Progenitor cell of endocrine pancreas (in vitro differentiated cells): Measurements from ENCODE around the gene TRMT10C. TPM values are rescaled to one million over a fixed set of nuclear protein-coding genes. Genes with fewer than 3 reads are reported as not detected.
A peak's percentile ranks its signal among the peaks of the same experiment; 100 is the strongest.

ENCODE experiments used
- DNase-seq: peaks from one replicate; pipeline ENCODE4 v3.0.0; 2021; ENCODE audit warnings: low spot score; ENCODE audit not compliant: unreplicated experiment
- H3K27ac Mint-ChIP-seq: 2 replicates; pipeline ENCODE4 v1.8.0; 2021; ENCODE audit warnings: mild to moderate bottlenecking, moderate library complexity, mixed read lengths
- H3K27me3 Mint-ChIP-seq: 2 replicates; pipeline ENCODE4 v1.8.0; 2021; ENCODE audit warnings: mixed read lengths
- H3K36me3 Mint-ChIP-seq: 2 replicates; pipeline ENCODE4 v1.8.0; 2022; ENCODE audit warnings: mixed read lengths; ENCODE audit not compliant: insufficient read depth
- H3K4me1 Mint-ChIP-seq: 2 replicates; pipeline ENCODE4 v1.8.0; 2021; ENCODE audit warnings: low read depth, mixed read lengths
- H3K4me3 Mint-ChIP-seq: 2 replicates; pipeline ENCODE4 v1.8.0; 2021; ENCODE audit warnings: low read depth, mild to moderate bottlenecking, moderate library complexity, mixed read lengths
- H3K9me3 Mint-ChIP-seq: 2 replicates; pipeline ENCODE4 v1.8.0; 2021; ENCODE audit warnings: low read depth, mixed read lengths
- total RNA-seq: library from RNA; stranded (reverse); gene quantifications from 2 replicates; pipeline ENCODE4 v1.2.1, GENCODE V29; 2021
- TF ChIP-seq, protein P1 (sequence below): fragments of 200-600 bp; sonication (generic); IDR thresholded peaks from one replicate; pipeline ENCODE4 v1.5.0; 2021; ENCODE audit warnings: antibody characterized with exemption, mild to moderate bottlenecking; ENCODE audit not compliant: unreplicated experiment

Gene TRMT10C
- total RNA-seq, 1 donor from 2014 or later = 24.4 TPM

DNA sequence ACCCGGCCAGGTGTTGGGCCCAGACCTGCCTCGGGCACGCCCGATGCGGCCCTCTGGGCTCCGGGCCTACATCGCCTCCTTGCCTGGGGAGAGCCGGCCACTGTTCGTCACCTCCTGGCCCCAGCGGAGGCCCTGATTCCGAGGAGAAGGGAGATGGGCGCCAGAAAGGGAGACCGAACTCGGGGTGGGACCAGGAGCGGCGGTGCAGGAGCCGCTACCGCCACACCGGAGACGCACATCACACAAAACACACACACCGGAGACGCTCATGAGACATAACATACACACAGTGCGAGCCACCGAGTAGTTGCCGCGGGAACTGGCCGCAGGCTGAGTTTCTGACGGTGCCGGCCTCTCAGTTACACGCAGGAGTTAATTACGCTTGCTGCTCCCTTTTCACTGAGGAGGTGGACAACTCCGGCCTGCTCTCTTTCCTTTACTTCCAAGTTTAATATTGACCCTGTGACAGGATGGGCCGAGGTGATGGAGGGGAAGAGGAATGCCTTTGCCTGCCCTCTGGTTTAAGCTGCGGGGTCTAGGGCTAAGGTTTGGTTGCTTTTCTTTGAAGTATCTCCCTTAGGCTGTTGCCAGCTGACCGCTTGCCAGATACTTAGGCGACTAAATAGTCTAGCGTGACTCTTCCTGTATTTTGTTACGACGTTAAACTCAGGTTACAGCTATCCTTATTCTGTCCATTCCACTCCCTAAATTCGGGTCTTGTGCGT lies 12.9 kb downstream of the TRMT10C start:
- peaks cover 26% of the 10 kb centered on the region for H3K4me1 Mint-ChIP-seq
- peaks cover 14% of the 10 kb centered on the region for H3K36me3 Mint-ChIP-seq
- DNase-seq = no peak
- TF ChIP-seq, protein P1, sequence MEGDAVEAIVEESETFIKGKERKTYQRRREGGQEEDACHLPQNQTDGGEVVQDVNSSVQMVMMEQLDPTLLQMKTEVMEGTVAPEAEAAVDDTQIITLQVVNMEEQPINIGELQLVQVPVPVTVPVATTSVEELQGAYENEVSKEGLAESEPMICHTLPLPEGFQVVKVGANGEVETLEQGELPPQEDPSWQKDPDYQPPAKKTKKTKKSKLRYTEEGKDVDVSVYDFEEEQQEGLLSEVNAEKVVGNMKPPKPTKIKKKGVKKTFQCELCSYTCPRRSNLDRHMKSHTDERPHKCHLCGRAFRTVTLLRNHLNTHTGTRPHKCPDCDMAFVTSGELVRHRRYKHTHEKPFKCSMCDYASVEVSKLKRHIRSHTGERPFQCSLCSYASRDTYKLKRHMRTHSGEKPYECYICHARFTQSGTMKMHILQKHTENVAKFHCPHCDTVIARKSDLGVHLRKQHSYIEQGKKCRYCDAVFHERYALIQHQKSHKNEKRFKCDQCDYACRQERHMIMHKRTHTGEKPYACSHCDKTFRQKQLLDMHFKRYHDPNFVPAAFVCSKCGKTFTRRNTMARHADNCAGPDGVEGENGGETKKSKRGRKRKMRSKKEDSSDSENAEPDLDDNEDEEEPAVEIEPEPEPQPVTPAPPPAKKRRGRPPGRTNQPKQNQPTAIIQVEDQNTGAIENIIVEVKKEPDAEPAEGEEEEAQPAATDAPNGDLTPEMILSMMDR = no peak
- H3K9me3 Mint-ChIP-seq = no peaks in the 10 kb centered on the region
- H3K4me3 Mint-ChIP-seq = peak overlapping the region; percentile 98
- peak overlapping the region; percentile 100 for H3K27ac Mint-ChIP-seq
- H3K27me3 Mint-ChIP-seq = no peaks in the 10 kb centered on the region

DNA sequence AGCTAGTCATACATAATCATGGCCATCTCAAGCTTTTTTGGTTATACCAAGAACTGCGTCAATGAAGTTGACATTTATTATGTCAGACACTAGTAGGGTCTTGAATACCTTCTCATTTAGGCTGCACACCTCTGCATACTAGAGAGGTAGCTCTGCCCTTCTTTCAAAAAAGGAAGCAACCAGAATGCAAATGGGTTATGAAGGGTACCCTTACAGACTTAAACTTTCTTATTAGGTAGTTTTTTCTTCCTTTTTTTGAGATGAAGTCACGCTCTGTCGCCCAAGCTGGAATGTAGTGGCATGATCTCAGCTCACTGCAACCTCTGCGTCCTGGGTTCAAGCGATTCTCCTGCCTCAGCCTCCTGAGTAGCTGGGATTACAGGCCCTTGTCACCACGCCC lies 15.6 kb downstream of the TRMT10C start:
- Mint-ChIP-seq H3K27ac (no peak overlapping the region), H3K27me3 (no peaks in the 10 kb centered on the region), H3K4me1 (peaks cover 26% of the 10 kb centered on the region), H3K9me3 (no peaks in the 10 kb centered on the region), H3K36me3 (peaks cover 16% of the 10 kb centered on the region), H3K4me3 (no peak overlapping the region)
- no peak for DNase-seq
- TF ChIP-seq, protein P1 = no peak

DNA sequence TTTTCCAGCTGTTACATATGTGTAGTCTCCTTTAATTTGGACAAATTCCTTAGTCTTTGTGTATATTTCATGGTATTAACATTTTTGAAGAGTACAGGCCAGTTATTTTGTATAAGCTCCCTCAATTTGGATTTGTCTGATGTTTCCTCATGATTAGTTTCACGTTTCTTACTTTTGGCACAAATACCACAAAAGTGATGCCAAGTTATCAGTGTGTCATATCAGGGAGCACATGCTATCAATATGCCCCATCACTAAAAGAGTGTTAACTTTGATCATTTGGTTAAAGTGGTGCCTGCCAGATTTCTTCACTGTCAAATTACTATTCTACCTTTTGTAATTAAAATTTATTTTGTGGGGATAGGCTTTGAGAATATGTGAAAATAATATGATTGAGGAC lies 26.9 kb downstream of the TRMT10C start:
- Mint-ChIP-seq H3K4me3 (no peak overlapping the region), H3K27me3 (no peaks in the 10 kb centered on the region), H3K27ac (no peak overlapping the region), H3K9me3 (no peaks in the 10 kb centered on the region), H3K4me1 (no peaks in the 10 kb centered on the region), H3K36me3 (peaks cover 18% of the 10 kb centered on the region)
- DNase-seq = no peak
- TF ChIP-seq, protein P1 = no peak

DNA sequence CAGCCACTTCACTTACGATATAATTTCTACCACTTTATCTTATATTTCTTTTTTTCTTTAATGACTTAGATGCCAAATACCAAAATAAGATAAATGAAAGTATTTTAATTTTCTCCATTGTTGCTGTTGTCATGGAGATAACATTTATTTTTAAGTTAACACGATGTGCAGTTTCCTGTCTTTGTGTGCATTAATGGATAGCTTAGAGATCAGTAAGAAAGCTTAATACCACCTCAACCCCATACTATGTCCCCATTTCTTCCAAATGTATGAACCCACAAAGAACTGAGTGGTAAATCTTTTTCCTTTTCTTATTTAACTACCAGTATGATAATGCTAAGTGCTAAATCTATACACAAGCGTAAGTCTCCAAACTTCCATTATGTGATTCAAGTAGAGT lies 29.4 kb downstream of the TRMT10C start:
- Mint-ChIP-seq H3K9me3 (no peaks in the 10 kb centered on the region), H3K36me3 (peaks cover 17% of the 10 kb centered on the region), H3K27ac (no peak overlapping the region), H3K27me3 (no peaks in the 10 kb centered on the region), H3K4me1 (no peaks in the 10 kb centered on the region), H3K4me3 (no peak overlapping the region)
- TF ChIP-seq, protein P1 = no peak
- DNase-seq = no peak

DNA sequence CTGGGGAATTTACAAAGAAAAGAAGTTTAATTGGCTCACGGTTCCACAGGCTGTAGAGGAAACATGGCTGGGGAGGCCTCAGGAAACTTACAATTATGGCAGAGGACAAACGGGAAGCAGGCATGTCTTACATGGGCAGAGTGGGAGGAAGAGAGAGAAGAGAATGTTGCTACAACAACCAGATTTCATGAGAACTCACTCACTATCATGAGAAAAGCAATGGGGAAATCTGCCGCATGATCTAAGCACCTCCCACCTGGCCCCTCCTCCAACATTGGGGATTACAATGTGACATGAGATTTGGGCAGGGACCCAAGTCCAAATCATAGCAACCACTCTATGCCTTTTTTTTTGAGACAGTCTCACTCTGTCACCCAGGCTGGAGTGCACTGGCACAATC lies 41.1 kb downstream of the TRMT10C start:
- Mint-ChIP-seq H3K27me3 (no peaks in the 10 kb centered on the region), H3K9me3 (no peaks in the 10 kb centered on the region), H3K4me1 (peaks cover 3% of the 10 kb centered on the region), H3K4me3 (no peak overlapping the region), H3K27ac (no peak overlapping the region), H3K36me3 (peaks cover 1% of the 10 kb centered on the region)
- TF ChIP-seq, protein P1 = no peak
- no peak for DNase-seq
